ENCODE measurements around the gene PLD1.
A peak's percentile ranks its signal among the peaks of the same experiment; 100 is the strongest.
"Not testable (repeated sequence)": the region's sequence is repeated elsewhere in the genome, so short reads cannot be mapped to it uniquely, and the experiment has no call there.

The PLD1 gene

GRCh38 chr3:171815973-171816595 is 5.8 kb upstream of the PLD1 start:
- TF ChIP-seq CTCF (IDR thresholded peaks at IDR 0.05; ENCODE audit: low read depth, low read length), result no peak
- no peak for TF ChIP-seq MYC (IDR thresholded peaks at IDR 0.05; ENCODE audit: low read depth, low read length)
- TF ChIP-seq POLR2A (IDR thresholded peaks at IDR 0.05; ENCODE audit: extremely low read depth, insufficient read length), result no peak
- no peak for TF ChIP-seq MAX (IDR thresholded peaks at IDR 0.05; ENCODE audit: low read depth, low read length)
- no peak overlapping the region for H3K4me3 ChIP-seq (ENCODE audit: low read depth, low read length)
- no peak for DNase-seq (ENCODE audit: low read depth)

GRCh38 chr3:171814662-171815061 is 4.4 kb upstream of the PLD1 start:
- not testable (repeated sequence) for DNase-seq (ENCODE audit: low read depth); H3K4me3 ChIP-seq (ENCODE audit: low read depth, low read length)

GRCh38 chr3:171813897-171814460 is 3.7 kb upstream of the PLD1 start:
- H3K4me3 ChIP-seq (ENCODE audit: low read depth, low read length), result no peak overlapping the region
- DNase-seq (ENCODE audit: low read depth), result peak; percentile 98
- TF ChIP-seq MYC (IDR thresholded peaks at IDR 0.05; ENCODE audit: low read depth, low read length), result peak; percentile 82
- no peak for TF ChIP-seq POLR2A (IDR thresholded peaks at IDR 0.05; ENCODE audit: extremely low read depth, insufficient read length)
- TF ChIP-seq CTCF (IDR thresholded peaks at IDR 0.05; ENCODE audit: low read depth, low read length), result peak; percentile 26
- TF ChIP-seq MAX (IDR thresholded peaks at IDR 0.05; ENCODE audit: low read depth, low read length), result peak; percentile 85

- TF ChIP-seq CTCF (IDR thresholded peaks at IDR 0.05; ENCODE audit: low read depth, low read length) (no peak), MYC (IDR thresholded peaks at IDR 0.05; ENCODE audit: low read depth, low read length) (no peak), MAX (IDR thresholded peaks at IDR 0.05; ENCODE audit: low read depth, low read length) (no peak), POLR2A (IDR thresholded peaks at IDR 0.05; ENCODE audit: extremely low read depth, insufficient read length) (no peak)
- DNase-seq (ENCODE audit: low read depth), result no peak
- no peak overlapping the region for H3K4me3 ChIP-seq (ENCODE audit: low read depth, low read length)
Measured at GRCh38 chr3:171813278-171813896, 3.1 kb upstream of the PLD1 start.

- TF ChIP-seq CTCF (IDR thresholded peaks at IDR 0.05; ENCODE audit: low read depth, low read length) (no peak), POLR2A (IDR thresholded peaks at IDR 0.05; ENCODE audit: extremely low read depth, insufficient read length) (no peak), MAX (IDR thresholded peaks at IDR 0.05; ENCODE audit: low read depth, low read length) (no peak)
- H3K4me3 ChIP-seq (ENCODE audit: low read depth, low read length), result no peak overlapping the region
- no peak for DNase-seq (ENCODE audit: low read depth)
Measured at GRCh38 chr3:171812811-171813210, 2.5 kb upstream of the PLD1 start.

GRCh38 chr3:171811913-171812335 is 1.6 kb upstream of the PLD1 start:
- TF ChIP-seq MAX (IDR thresholded peaks at IDR 0.05; ENCODE audit: low read depth, low read length) (no peak), POLR2A (IDR thresholded peaks at IDR 0.05; ENCODE audit: extremely low read depth, insufficient read length) (no peak), CTCF (IDR thresholded peaks at IDR 0.05; ENCODE audit: low read depth, low read length) (no peak), MYC (IDR thresholded peaks at IDR 0.05; ENCODE audit: low read depth, low read length) (no peak)
- DNase-seq (ENCODE audit: low read depth), result peak; percentile 43
- no peak overlapping the region for H3K4me3 ChIP-seq (ENCODE audit: low read depth, low read length)

Data from NB4 (cell line).